GM18526 (cell line): ENCODE measurements around the gene NCKIPSD.
A peak's percentile ranks its signal among the peaks of the same experiment; 100 is the strongest.

Experiments used
- POLR2A ChIP-seq: IDR thresholded peaks from 3 replicates; pipeline ENCODE4 v1.6.1; 2011; ENCODE audit not compliant: insufficient read length; ENCODE audit errors: extremely low read depth

Gene NCKIPSD

GRCh38 chr3:48685603-48686511 is at the start of gene NCKIPSD:
Gene NCKIPSD (minus strand): TSS chr3:48685915. CDS start chr3:48685807, 108 bp downstream.
- peak; percentile 92 for TF ChIP-seq POLR2A

GRCh38 chr3:48727511-48727910 is 41.8 kb upstream of the NCKIPSD start:
- no peak for TF ChIP-seq POLR2A

DNA sequence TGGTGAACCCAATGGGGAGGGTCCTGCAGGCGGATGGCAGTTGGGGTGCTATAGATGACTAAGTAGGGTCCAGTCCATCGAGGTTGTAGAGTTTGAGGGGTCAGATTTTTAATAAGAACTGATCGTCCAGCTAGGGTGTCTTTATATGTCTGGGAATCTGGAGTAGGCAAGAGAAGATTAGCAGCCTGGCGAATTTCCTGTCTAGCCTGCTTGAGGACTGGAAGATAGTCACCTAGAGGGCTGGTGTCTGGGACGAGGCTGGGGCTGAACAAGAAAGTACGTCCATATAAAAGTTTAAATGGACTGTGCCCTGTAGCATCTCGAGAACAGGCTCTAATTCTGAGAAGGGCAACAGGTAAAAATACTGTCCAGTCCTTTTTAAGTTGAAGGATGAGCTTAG is 38.0 kb upstream of the NCKIPSD start:
- no peak for TF ChIP-seq POLR2A

GRCh38 chr3:48716982-48717746 is 31.4 kb upstream of the NCKIPSD start, which contains the start of gene IP6K2:
Gene IP6K2 (minus strand): TSS chr3:48717221. CDS start chr3:48695291, 21,930 bp downstream.
- peak; percentile 79 for TF ChIP-seq POLR2A

GRCh38 chr3:48716508-48716981 is 30.8 kb upstream of the NCKIPSD start:
- TF ChIP-seq POLR2A = no peak

DNA sequence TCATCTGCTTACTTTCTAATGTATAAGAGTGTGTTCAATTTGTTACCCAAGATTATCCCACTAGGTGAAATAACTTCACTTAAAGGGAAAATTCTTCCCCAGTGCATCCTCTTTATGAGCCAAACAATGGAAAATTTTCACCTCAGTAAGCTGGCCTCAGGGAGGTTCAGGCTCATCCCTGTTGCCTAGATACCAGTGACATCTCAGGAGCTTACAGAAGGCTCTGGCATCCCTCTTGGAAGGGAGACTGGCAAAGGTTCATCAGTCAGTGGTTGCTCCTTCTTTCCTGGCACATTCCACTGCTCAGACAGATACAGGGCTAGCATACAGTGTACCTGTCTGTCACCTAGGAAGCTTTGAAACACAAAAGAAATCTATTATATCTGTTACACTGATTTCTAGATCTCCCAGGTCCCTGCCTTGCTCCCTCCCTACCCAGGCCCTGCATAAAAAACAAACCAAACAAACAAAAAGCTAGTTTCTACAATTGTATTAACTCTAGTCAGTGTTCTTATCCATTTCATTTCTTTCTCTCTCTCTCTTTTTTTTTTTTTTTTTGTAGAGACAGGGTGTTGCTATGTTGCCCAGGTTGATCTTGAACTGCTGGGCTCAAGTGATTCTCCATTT is 29.6 kb upstream of the NCKIPSD start:
- TF ChIP-seq POLR2A = no peak

GRCh38 chr3:48711727-48712126 is 26.0 kb upstream of the NCKIPSD start:
- no peak for TF ChIP-seq POLR2A

DNA sequence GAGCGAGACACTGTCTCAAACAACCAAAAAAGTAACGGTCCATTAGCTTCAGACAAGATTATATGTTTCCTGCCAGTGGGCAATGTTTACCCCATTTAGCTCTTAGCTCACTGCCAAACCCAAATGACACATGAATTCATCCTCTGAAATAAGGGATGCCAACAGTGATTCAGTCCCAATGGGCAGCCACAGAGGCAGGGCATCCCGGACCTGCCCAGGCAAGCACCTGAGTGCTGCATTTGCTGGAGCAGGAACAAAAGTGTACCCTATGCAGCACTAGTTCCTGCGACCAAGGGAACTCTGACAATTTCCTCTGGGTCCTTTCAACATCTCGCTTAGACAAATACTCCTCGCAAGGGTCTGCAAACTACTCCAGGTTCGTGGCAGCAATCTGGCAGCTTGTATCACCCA is 23.3 kb upstream of the NCKIPSD start:
- no peak for TF ChIP-seq POLR2A

DNA sequence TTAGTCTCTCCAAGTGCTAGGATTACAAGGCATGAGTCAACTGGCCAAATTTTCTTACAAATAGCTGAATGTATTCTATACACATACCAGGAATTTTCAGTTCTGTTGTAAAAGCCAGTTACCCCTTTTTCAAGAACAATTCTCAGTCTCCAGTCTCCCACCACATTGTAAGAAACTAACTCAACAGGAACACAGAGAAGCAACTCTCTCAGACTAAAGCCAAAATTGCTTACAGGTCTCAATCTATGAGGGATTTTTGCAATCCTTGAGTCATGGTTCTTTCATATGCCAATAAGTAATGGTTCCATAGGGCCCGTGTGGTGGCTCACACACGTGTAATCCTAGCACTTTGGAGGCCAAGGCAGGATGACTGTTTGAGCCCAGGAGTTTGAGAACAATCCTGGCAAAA is 22.8 kb upstream of the NCKIPSD start:
- no peak for TF ChIP-seq POLR2A

DNA sequence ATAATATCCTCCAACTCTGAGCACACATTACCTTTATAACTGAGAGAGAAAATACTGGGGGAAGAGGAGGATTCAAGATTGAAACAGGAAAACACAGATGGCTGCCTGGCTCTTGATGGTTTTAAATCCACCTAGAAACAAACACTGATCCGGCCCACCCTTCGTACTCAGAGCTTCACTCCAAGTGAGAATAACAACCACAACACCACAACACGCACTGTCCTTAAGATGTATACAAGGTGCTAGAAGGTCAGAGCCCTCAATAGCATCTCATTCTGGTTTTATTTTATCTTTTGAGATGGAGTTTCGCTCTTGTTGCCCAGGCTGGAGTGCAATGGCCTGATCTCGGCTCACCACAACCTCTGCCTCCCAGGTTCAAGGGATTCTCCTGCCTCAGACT is 21.4 kb upstream of the NCKIPSD start:
- no peak for TF ChIP-seq POLR2A

GRCh38 chr3:48702320-48702920 is 16.7 kb upstream of the NCKIPSD start:
- TF ChIP-seq POLR2A = no peak

DNA sequence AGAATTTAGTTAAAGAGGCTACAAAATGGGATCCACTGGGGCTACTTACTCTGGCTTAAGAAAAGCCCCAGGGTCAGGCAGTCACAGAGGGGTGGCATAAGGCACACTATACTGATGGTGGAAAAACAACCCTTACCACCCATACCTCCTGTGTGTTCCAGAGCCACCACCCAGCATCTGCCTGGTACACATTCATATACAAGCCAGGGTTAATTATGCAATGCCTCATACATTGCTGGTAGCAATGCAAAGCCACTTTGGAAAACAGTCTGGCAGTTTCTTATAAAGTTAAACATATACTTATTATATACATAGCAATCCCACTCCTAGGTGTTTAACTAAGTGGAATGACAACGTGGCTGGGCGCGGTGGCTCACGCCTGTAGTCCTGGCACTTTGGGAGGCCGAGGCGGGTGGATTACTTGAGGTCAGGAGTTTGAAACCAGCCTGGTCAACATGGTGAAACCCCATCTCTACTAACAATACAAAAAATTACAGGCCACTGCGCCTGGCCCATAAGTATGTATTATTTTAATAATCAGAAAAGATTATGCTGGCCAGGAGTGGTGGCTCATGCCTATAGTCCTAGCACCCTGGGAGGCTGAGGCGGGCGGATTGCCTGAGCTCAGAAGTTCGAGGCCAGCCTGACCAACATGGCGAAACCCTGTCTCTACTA is 15.2 kb upstream of the NCKIPSD start:
- no peak for TF ChIP-seq POLR2A

- no peak for TF ChIP-seq POLR2A
Measured at GRCh38 chr3:48698891-48699290, 13.2 kb upstream of the NCKIPSD start.

- no peak for TF ChIP-seq POLR2A
Measured at GRCh38 chr3:48697952-48698351, 12.2 kb upstream of the NCKIPSD start.
